GM23248 (cell line): ENCODE data around the gene SMPD3.

Experiments used
- EZH2 ChIP-seq: fragments of 200-600 bp; sonication (generic); IDR thresholded peaks from 2 replicates; pipeline ENCODE4 v1.6.1; 2018; ENCODE audit warnings: antibody characterized with exemption, mild to moderate bottlenecking; ENCODE audit not compliant: insufficient read depth, poor library complexity, severe bottlenecking
- EZH2phosphoT487 ChIP-seq: fragments of 200-600 bp; sonication (generic); IDR thresholded peaks from 2 replicates; pipeline ENCODE4 v1.6.1; 2018; ENCODE audit warnings: antibody characterized with exemption, moderate library complexity, mild to moderate bottlenecking, low read depth; ENCODE audit not compliant: insufficient read depth

- no peak for TF ChIP-seq EZH2
- no peak for TF ChIP-seq EZH2phosphoT487
Measured at GRCh38 chr16:68368301-68368888, 79.9 kb downstream of the SMPD3 start.
